ENCODE measurements around the gene MAVS.

MAVS gene

DNA sequence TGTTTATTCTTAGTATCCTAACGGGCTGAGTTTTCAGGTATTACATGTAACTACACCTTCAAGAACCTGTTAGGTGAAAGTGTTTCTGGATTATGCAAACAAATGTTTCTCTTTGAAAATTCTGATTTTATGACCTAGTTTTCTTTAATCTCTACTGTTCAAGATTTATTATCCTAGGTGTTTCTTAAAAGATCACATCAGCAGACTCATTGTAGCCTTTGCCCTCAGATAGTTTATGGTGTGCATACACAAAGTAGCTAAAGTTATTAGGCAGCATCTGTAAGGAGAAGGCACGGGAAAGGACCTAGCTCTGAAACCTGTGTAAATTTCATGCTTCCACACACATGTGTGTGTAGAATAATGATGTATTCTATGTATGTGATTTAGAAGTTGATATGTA is 64.2 kb downstream of the MAVS start:
- Histone ChIP-seq H3K9me3 (ENCODE audit: insufficient read depth, low read length, severe bottlenecking) (no peaks in the 10 kb centered on the region), H2AFZ (ENCODE audit: low read depth, low read length) (no peak overlapping the region), H3K36me3 (ENCODE audit: insufficient read depth, low read length) (peaks cover 95% of the 10 kb centered on the region), H3K79me2 (ENCODE audit: insufficient read depth, low read length) (peaks cover 96% of the 10 kb centered on the region), H3K4me2 (ENCODE audit: insufficient read depth, low read length) (no peak overlapping the region), H3K4me3 (ENCODE audit: low read depth in 1 of 2, low read length in 2 of 2) (no peak overlapping the region), H3K4me1 (ENCODE audit: insufficient read depth, low read length) (no peaks in the 10 kb centered on the region), H4K20me1 (ENCODE audit: insufficient read depth, low read length) (peaks cover 69% of the 10 kb centered on the region), H3K27me3 (ENCODE audit: insufficient read depth, low read length, poor library complexity) (no peaks in the 10 kb centered on the region), H3K27ac (ENCODE audit: low read length) (no peak overlapping the region), H3K9ac (ENCODE audit: low read depth, low read length) (no peak overlapping the region)
- no peak for ATAC-seq (ENCODE audit: insufficient read depth, low read depth)
- DNase-seq = no peak
- TF ChIP-seq, protein P1, sequence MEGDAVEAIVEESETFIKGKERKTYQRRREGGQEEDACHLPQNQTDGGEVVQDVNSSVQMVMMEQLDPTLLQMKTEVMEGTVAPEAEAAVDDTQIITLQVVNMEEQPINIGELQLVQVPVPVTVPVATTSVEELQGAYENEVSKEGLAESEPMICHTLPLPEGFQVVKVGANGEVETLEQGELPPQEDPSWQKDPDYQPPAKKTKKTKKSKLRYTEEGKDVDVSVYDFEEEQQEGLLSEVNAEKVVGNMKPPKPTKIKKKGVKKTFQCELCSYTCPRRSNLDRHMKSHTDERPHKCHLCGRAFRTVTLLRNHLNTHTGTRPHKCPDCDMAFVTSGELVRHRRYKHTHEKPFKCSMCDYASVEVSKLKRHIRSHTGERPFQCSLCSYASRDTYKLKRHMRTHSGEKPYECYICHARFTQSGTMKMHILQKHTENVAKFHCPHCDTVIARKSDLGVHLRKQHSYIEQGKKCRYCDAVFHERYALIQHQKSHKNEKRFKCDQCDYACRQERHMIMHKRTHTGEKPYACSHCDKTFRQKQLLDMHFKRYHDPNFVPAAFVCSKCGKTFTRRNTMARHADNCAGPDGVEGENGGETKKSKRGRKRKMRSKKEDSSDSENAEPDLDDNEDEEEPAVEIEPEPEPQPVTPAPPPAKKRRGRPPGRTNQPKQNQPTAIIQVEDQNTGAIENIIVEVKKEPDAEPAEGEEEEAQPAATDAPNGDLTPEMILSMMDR (IDR thresholded peaks at IDR 0.05; ENCODE audit: borderline replicate concordance, extremely low read depth, low read length, poor library complexity, severe bottlenecking) = no peak
- no peak for TF ChIP-seq EZH2 (IDR thresholded peaks at IDR 0.05; ENCODE audit: borderline replicate concordance, low read depth, low read length, severe bottlenecking)

DNA sequence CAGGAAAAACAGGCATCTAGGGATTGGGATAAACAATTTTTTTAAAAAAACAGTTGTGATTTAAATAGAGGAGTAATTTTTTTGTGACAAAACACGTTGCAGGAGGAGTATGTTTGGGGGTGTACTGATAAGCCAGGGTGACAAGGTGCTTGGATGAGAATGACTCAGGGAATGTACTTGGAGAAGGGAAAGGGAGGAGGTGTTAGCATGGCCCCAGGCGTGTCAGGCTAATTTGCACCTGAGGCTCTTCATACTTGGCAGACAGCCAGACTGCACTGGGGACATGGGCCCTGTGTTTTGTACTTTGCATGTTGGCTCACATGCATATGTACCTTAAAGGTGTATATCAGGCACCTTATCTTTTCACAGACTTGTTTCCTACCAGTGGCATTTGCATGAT is 65.3 kb downstream of the MAVS start:
- no peak overlapping the region for H3K27ac ChIP-seq (ENCODE audit: low read length)
- no peak; the same call in 2 of the 3 replicates for ATAC-seq (ENCODE audit: insufficient read depth, low read depth)
- no peaks in the 10 kb centered on the region for H3K27me3 ChIP-seq (ENCODE audit: insufficient read depth, low read length, poor library complexity)
- no peak for TF ChIP-seq EZH2 (IDR thresholded peaks at IDR 0.05; ENCODE audit: borderline replicate concordance, low read depth, low read length, severe bottlenecking)
- TF ChIP-seq, protein P1 (IDR thresholded peaks at IDR 0.05; ENCODE audit: borderline replicate concordance, extremely low read depth, low read length, poor library complexity, severe bottlenecking) = no peak
- DNase-seq = no peak
- H3K9me3 ChIP-seq (ENCODE audit: insufficient read depth, low read length, severe bottlenecking) = no peaks in the 10 kb centered on the region
- H3K4me3 ChIP-seq (ENCODE audit: low read depth in 1 of 2, low read length in 2 of 2) = no peak overlapping the region
- peaks cover 69% of the 10 kb centered on the region for H4K20me1 ChIP-seq (ENCODE audit: insufficient read depth, low read length)
- peaks cover 97% of the 10 kb centered on the region for H3K36me3 ChIP-seq (ENCODE audit: insufficient read depth, low read length)
- no peak overlapping the region for H3K9ac ChIP-seq (ENCODE audit: low read depth, low read length)
- no peak overlapping the region for H3K4me2 ChIP-seq (ENCODE audit: insufficient read depth, low read length)
- peaks cover 96% of the 10 kb centered on the region for H3K79me2 ChIP-seq (ENCODE audit: insufficient read depth, low read length)
- H3K4me1 ChIP-seq (ENCODE audit: insufficient read depth, low read length) = no peaks in the 10 kb centered on the region
- H2AFZ ChIP-seq (ENCODE audit: low read depth, low read length) = no peak overlapping the region

DNA sequence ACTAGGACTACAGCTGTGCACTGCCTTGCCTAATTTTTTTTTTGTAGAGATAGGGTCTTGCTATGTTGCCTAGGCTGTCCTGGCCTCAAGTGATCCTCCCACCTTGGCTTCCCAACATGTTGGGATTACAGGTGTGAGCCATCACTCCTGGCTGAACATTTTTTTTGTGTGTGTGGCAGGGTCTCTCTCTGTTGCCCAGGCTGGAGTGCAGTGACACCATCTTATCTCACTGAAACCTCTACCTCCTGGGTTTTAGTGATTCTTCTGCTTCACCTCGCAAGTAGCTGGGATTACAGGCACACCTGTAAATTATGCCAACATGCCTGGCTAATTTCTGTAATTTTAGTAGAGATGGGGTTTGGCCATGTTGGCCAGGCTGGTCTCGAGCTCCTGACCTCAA is 67.8 kb downstream of the MAVS start:
- no peak overlapping the region for H3K4me2 ChIP-seq (ENCODE audit: insufficient read depth, low read length)
- H3K27me3 ChIP-seq (ENCODE audit: insufficient read depth, low read length, poor library complexity) = no peaks in the 10 kb centered on the region
- H3K4me3 ChIP-seq (ENCODE audit: low read depth in 1 of 2, low read length in 2 of 2) = no peak overlapping the region
- no peak overlapping the region for H2AFZ ChIP-seq (ENCODE audit: low read depth, low read length)
- peaks cover 95% of the 10 kb centered on the region for H3K36me3 ChIP-seq (ENCODE audit: insufficient read depth, low read length)
- H4K20me1 ChIP-seq (ENCODE audit: insufficient read depth, low read length) = peaks cover 57% of the 10 kb centered on the region
- H3K4me1 ChIP-seq (ENCODE audit: insufficient read depth, low read length) = no peaks in the 10 kb centered on the region
- ATAC-seq (ENCODE audit: insufficient read depth, low read depth) (no peak), DNase-seq (no peak)
- H3K79me2 ChIP-seq (ENCODE audit: insufficient read depth, low read length) = peaks cover 94% of the 10 kb centered on the region
- H3K9ac ChIP-seq (ENCODE audit: low read depth, low read length) = no peak overlapping the region
- H3K27ac ChIP-seq (ENCODE audit: low read length) = no peak overlapping the region
- TF ChIP-seq, protein P1 (IDR thresholded peaks at IDR 0.05; ENCODE audit: borderline replicate concordance, extremely low read depth, low read length, poor library complexity, severe bottlenecking) = no peak
- no peak for TF ChIP-seq EZH2 (IDR thresholded peaks at IDR 0.05; ENCODE audit: borderline replicate concordance, low read depth, low read length, severe bottlenecking)
- no peaks in the 10 kb centered on the region for H3K9me3 ChIP-seq (ENCODE audit: insufficient read depth, low read length, severe bottlenecking)

DNA sequence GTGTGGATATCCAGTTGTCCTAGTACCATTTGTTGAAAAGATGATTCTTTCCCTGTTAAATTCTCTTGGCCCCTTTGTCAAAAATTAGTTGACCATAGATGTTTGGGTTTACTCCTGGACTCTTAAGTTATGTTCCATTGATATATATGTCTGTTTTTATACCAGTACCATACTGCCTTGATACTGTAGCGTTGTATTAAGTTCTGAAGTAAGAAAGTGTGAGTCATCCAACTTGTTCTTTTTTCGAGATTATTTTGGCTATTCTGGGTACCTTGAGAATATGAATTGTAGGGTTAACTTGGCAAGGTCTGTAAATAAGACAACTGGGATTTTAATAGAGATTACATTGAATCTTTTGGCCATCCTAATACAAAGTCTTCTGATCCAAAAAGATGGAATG is 69.1 kb downstream of the MAVS start:
- H4K20me1 ChIP-seq (ENCODE audit: insufficient read depth, low read length) = peaks cover 48% of the 10 kb centered on the region
- ATAC-seq (ENCODE audit: insufficient read depth, low read depth) (no peak), DNase-seq (no peak)
- no peak overlapping the region for H3K4me3 ChIP-seq (ENCODE audit: low read depth in 1 of 2, low read length in 2 of 2)
- no peaks in the 10 kb centered on the region for H3K4me1 ChIP-seq (ENCODE audit: insufficient read depth, low read length)
- TF ChIP-seq, protein P1 (IDR thresholded peaks at IDR 0.05; ENCODE audit: borderline replicate concordance, extremely low read depth, low read length, poor library complexity, severe bottlenecking) = no peak
- TF ChIP-seq EZH2 (IDR thresholded peaks at IDR 0.05; ENCODE audit: borderline replicate concordance, low read depth, low read length, severe bottlenecking) = no peak
- H3K4me2 ChIP-seq (ENCODE audit: insufficient read depth, low read length) = no peak overlapping the region
- no peak overlapping the region for H3K27ac ChIP-seq (ENCODE audit: low read length)
- H3K79me2 ChIP-seq (ENCODE audit: insufficient read depth, low read length) = peaks cover 92% of the 10 kb centered on the region
- H2AFZ ChIP-seq (ENCODE audit: low read depth, low read length) = no peak overlapping the region
- peaks cover 95% of the 10 kb centered on the region for H3K36me3 ChIP-seq (ENCODE audit: insufficient read depth, low read length)
- no peaks in the 10 kb centered on the region for H3K9me3 ChIP-seq (ENCODE audit: insufficient read depth, low read length, severe bottlenecking)
- no peaks in the 10 kb centered on the region for H3K27me3 ChIP-seq (ENCODE audit: insufficient read depth, low read length, poor library complexity)
- H3K9ac ChIP-seq (ENCODE audit: low read depth, low read length) = no peak overlapping the region

Measured in DND-41 (cell line).